ENCODE results near the gene FDX1. TPM values are rescaled to one million over a fixed set of nuclear protein-coding genes. Genes with fewer than 3 reads are reported as not detected.

FDX1 gene
- total RNA-seq, 1 donor from 2014 or later, result 11.5 TPM

GRCh38 chr11:110431051-110431672 is 1.4 kb downstream of the FDX1 start:
- no peak for DNase-seq (ENCODE audit: low read depth)
- no peak for TF ChIP-seq CTCF (IDR thresholded peaks at IDR 0.05; ENCODE audit: insufficient read depth, low read length, poor library complexity, severe bottlenecking)
- Histone ChIP-seq H3K36me3 (ENCODE audit: control insufficient read depth, insufficient read depth, low read length) (no peaks in the 10 kb centered on the region), H3K4me3 (ENCODE audit: low read depth, low read length) (peak overlapping the region; percentile 97), H3K27me3 (ENCODE audit: control insufficient read depth, insufficient read depth, low read length) (no peaks in the 10 kb centered on the region)

GRCh38 chr11:110431674-110432073 is 1.9 kb downstream of the FDX1 start:
- H3K27me3 ChIP-seq (ENCODE audit: control insufficient read depth, insufficient read depth, low read length), result no peaks in the 10 kb centered on the region
- H3K36me3 ChIP-seq (ENCODE audit: control insufficient read depth, insufficient read depth, low read length), result no peaks in the 10 kb centered on the region
- no peak for TF ChIP-seq CTCF (IDR thresholded peaks at IDR 0.05; ENCODE audit: insufficient read depth, low read length, poor library complexity, severe bottlenecking)
- peak overlapping the region; percentile 97 for H3K4me3 ChIP-seq (ENCODE audit: low read depth, low read length)
- DNase-seq (ENCODE audit: low read depth), result no peak

GRCh38 chr11:110432713-110433392 is 3.1 kb downstream of the FDX1 start:
- Histone ChIP-seq H3K4me3 (ENCODE audit: low read depth, low read length) (no peak overlapping the region), H3K36me3 (ENCODE audit: control insufficient read depth, insufficient read depth, low read length) (no peaks in the 10 kb centered on the region), H3K27me3 (ENCODE audit: control insufficient read depth, insufficient read depth, low read length) (no peaks in the 10 kb centered on the region)
- TF ChIP-seq CTCF (IDR thresholded peaks at IDR 0.05; ENCODE audit: insufficient read depth, low read length, poor library complexity, severe bottlenecking), result no peak
- no peak for DNase-seq (ENCODE audit: low read depth)

GRCh38 chr11:110433393-110434333 is 3.9 kb downstream of the FDX1 start:
- H3K27me3 ChIP-seq (ENCODE audit: control insufficient read depth, insufficient read depth, low read length), result no peaks in the 10 kb centered on the region
- H3K4me3 ChIP-seq (ENCODE audit: low read depth, low read length), result no peak overlapping the region
- no peaks in the 10 kb centered on the region for H3K36me3 ChIP-seq (ENCODE audit: control insufficient read depth, insufficient read depth, low read length)
- DNase-seq (ENCODE audit: low read depth), result no peak
- peak; percentile 36 for TF ChIP-seq CTCF (IDR thresholded peaks at IDR 0.05; ENCODE audit: insufficient read depth, low read length, poor library complexity, severe bottlenecking)

- no peak for DNase-seq (ENCODE audit: low read depth)
- H3K27me3 ChIP-seq (ENCODE audit: control insufficient read depth, insufficient read depth, low read length), result no peaks in the 10 kb centered on the region
- H3K4me3 ChIP-seq (ENCODE audit: low read depth, low read length), result no peak overlapping the region
- TF ChIP-seq CTCF (IDR thresholded peaks at IDR 0.05; ENCODE audit: insufficient read depth, low read length, poor library complexity, severe bottlenecking), result peak; percentile 41
- no peaks in the 10 kb centered on the region for H3K36me3 ChIP-seq (ENCODE audit: control insufficient read depth, insufficient read depth, low read length)
Observed at GRCh38 chr11:110434952-110435779, 5.4 kb downstream of the FDX1 start.

All from kidney epithelial cell (primary cell).